ENCODE results near the gene CFDP1. TPM values are rescaled to one million over a fixed set of nuclear protein-coding genes. Genes with fewer than 3 reads are reported as not detected.
A peak's percentile ranks its signal among the peaks of the same experiment; 100 is the strongest.
"Not testable (repeated sequence)": the region's sequence is repeated elsewhere in the genome, so short reads cannot be mapped to it uniquely, and the experiment has no call there.

The CFDP1 gene
- total RNA-seq, 2 donors from 2014 or later = 29.1 to 49.5 TPM

- DNase-seq (ENCODE audit: low spot score) = peak; percentile 100
- no peaks in the 10 kb centered on the region for H3K27me3 Mint-ChIP-seq
- no peaks in the 10 kb centered on the region for H3K36me3 Mint-ChIP-seq
- peaks cover 33 to 43% of the 10 kb centered on the region in 2 donors for H3K4me1 Mint-ChIP-seq (ENCODE audit: low read depth in 2 of 2)
- peak within 1 kb of the TSS; percentile 84 for H3K4me3 Mint-ChIP-seq
- H3K27ac Mint-ChIP-seq = peak within 1 kb of the TSS; percentile 74 to 94
- no peaks in the 10 kb centered on the region for H3K9me3 Mint-ChIP-seq
- peak; percentile 97 to 98 for ATAC-seq
Measured at GRCh38 chr16:75464122-75464918, 31.0 kb upstream of the CFDP1 start, which contains the start of gene TMEM170A. TMEM170A (minus strand) TSS chr16:75464689; CDS start chr16:75464600, 89 bp downstream.

- not testable (repeated sequence) for DNase-seq (ENCODE audit: low spot score); H3K9me3 Mint-ChIP-seq; H3K27me3 Mint-ChIP-seq; H3K36me3 Mint-ChIP-seq
- peak overlapping the region; percentile 84 for H3K4me3 Mint-ChIP-seq
- ATAC-seq = peak in 1 of 2 donors; percentile 3
- peaks cover 35 to 43% of the 10 kb centered on the region in 2 donors for H3K4me1 Mint-ChIP-seq (ENCODE audit: low read depth in 2 of 2)
- H3K27ac Mint-ChIP-seq = peak overlapping the region; percentile 74 to 94
Measured at GRCh38 chr16:75463389-75464121, 30.3 kb upstream of the CFDP1 start.

GRCh38 chr16:75462806-75463205 is 29.5 kb upstream of the CFDP1 start:
- Mint-ChIP-seq H3K36me3 (no peaks in the 10 kb centered on the region), H3K4me3 (peak overlapping the region; percentile 84), H3K27me3 (no peaks in the 10 kb centered on the region), H3K27ac (peak overlapping the region; percentile 74 to 94), H3K4me1 (ENCODE audit: low read depth in 2 of 2) (peaks cover 39 to 43% of the 10 kb centered on the region in 2 donors), H3K9me3 (no peaks in the 10 kb centered on the region)
- ATAC-seq (peak; percentile 45 to 48), DNase-seq (ENCODE audit: low spot score) (no peak)

GRCh38 chr16:75461575-75461974 is 28.3 kb upstream of the CFDP1 start:
- peak overlapping the region; percentile 84 for H3K4me3 Mint-ChIP-seq
- peaks cover 43% of the 10 kb centered on the region in 2 donors for H3K4me1 Mint-ChIP-seq (ENCODE audit: low read depth in 2 of 2)
- H3K9me3 Mint-ChIP-seq = no peaks in the 10 kb centered on the region

GRCh38 chr16:75460446-75460845 is 27.1 kb upstream of the CFDP1 start:
- no peak for DNase-seq (ENCODE audit: low spot score)

More at GRCh38 chr16:75461575-75461974, 28.3 kb upstream of the CFDP1 start:
- Mint-ChIP-seq H3K36me3 (no peaks in the 10 kb centered on the region), H3K27ac (peak overlapping the region in 1 of 2 donors; percentile 74), H3K27me3 (no peaks in the 10 kb centered on the region)
- no peak for ATAC-seq
- no peak for DNase-seq (ENCODE audit: low spot score)

GRCh38 chr16:75459691-75460090 is 26.4 kb upstream of the CFDP1 start:
- peaks cover 39 to 41% of the 10 kb centered on the region in 2 donors for H3K4me1 Mint-ChIP-seq (ENCODE audit: low read depth in 2 of 2)
- H3K4me3 Mint-ChIP-seq = no peak overlapping the region
- H3K36me3 Mint-ChIP-seq = no peaks in the 10 kb centered on the region
- no peaks in the 10 kb centered on the region for H3K27me3 Mint-ChIP-seq
- peak overlapping the region in 1 of 2 donors; percentile 1 for H3K27ac Mint-ChIP-seq
- DNase-seq (ENCODE audit: low spot score) = no peak
- no peak for ATAC-seq
- H3K9me3 Mint-ChIP-seq = no peaks in the 10 kb centered on the region

More at GRCh38 chr16:75460446-75460845, 27.1 kb upstream of the CFDP1 start:
- no peak overlapping the region for H3K4me3 Mint-ChIP-seq
- no peaks in the 10 kb centered on the region for H3K27me3 Mint-ChIP-seq
- peak overlapping the region in 1 of 2 donors; percentile 1 for H3K27ac Mint-ChIP-seq
- no peaks in the 10 kb centered on the region for H3K9me3 Mint-ChIP-seq
- peaks cover 43% of the 10 kb centered on the region in 2 donors for H3K4me1 Mint-ChIP-seq (ENCODE audit: low read depth in 2 of 2)
- ATAC-seq = no peak
- H3K36me3 Mint-ChIP-seq = no peaks in the 10 kb centered on the region

GRCh38 chr16:75458439-75458838 is 25.1 kb upstream of the CFDP1 start:
- ATAC-seq (no peak), DNase-seq (ENCODE audit: low spot score) (no peak)
- Mint-ChIP-seq H3K9me3 (no peaks in the 10 kb centered on the region), H3K27me3 (no peaks in the 10 kb centered on the region), H3K4me1 (ENCODE audit: low read depth in 2 of 2) (peaks cover 40 to 43% of the 10 kb centered on the region in 2 donors), H3K36me3 (no peaks in the 10 kb centered on the region), H3K27ac (no peak overlapping the region), H3K4me3 (no peak overlapping the region)

GRCh38 chr16:75458029-75458428 is 24.7 kb upstream of the CFDP1 start:
- ATAC-seq = no peak
- Mint-ChIP-seq H3K27me3 (no peaks in the 10 kb centered on the region), H3K4me1 (ENCODE audit: low read depth in 2 of 2) (peaks cover 41 to 45% of the 10 kb centered on the region in 2 donors), H3K9me3 (no peaks in the 10 kb centered on the region), H3K27ac (no peak overlapping the region), H3K36me3 (no peaks in the 10 kb centered on the region), H3K4me3 (no peak overlapping the region)
- DNase-seq (ENCODE audit: low spot score) = no peak

- H3K9me3 Mint-ChIP-seq = no peaks in the 10 kb centered on the region
- H3K27ac Mint-ChIP-seq = no peak overlapping the region
- no peaks in the 10 kb centered on the region for H3K36me3 Mint-ChIP-seq
- H3K4me1 Mint-ChIP-seq (ENCODE audit: low read depth in 2 of 2) = peaks cover 41 to 45% of the 10 kb centered on the region in 2 donors
- no peak overlapping the region for H3K4me3 Mint-ChIP-seq
- DNase-seq (ENCODE audit: low spot score) = no peak
- no peaks in the 10 kb centered on the region for H3K27me3 Mint-ChIP-seq
- ATAC-seq = no peak
Measured at GRCh38 chr16:75457485-75458021, 24.2 kb upstream of the CFDP1 start.

GRCh38 chr16:75456971-75457370 is 23.7 kb upstream of the CFDP1 start:
- ATAC-seq = no peak
- Mint-ChIP-seq H3K36me3 (no peaks in the 10 kb centered on the region), H3K4me1 (ENCODE audit: low read depth in 2 of 2) (peaks cover 36 to 43% of the 10 kb centered on the region in 2 donors), H3K9me3 (no peaks in the 10 kb centered on the region), H3K4me3 (no peak overlapping the region), H3K27me3 (no peaks in the 10 kb centered on the region), H3K27ac (no peak overlapping the region)
- no peak for DNase-seq (ENCODE audit: low spot score)

GRCh38 chr16:75456486-75456885 is 23.2 kb upstream of the CFDP1 start:
- peaks cover 31 to 42% of the 10 kb centered on the region in 2 donors for H3K4me1 Mint-ChIP-seq (ENCODE audit: low read depth in 2 of 2)
- not testable (repeated sequence) for H3K9me3 Mint-ChIP-seq; H3K4me3 Mint-ChIP-seq; H3K27ac Mint-ChIP-seq; H3K36me3 Mint-ChIP-seq; DNase-seq (ENCODE audit: low spot score); ATAC-seq; H3K27me3 Mint-ChIP-seq

GRCh38 chr16:75455677-75456076 is 22.4 kb upstream of the CFDP1 start:
- ATAC-seq (no peak), DNase-seq (ENCODE audit: low spot score) (no peak)
- Mint-ChIP-seq H3K27ac (no peak overlapping the region), H3K9me3 (no peaks in the 10 kb centered on the region), H3K4me3 (no peak overlapping the region), H3K4me1 (ENCODE audit: low read depth in 2 of 2) (peaks cover 26 to 43% of the 10 kb centered on the region in 2 donors), H3K36me3 (no peaks in the 10 kb centered on the region), H3K27me3 (no peaks in the 10 kb centered on the region)

- peaks cover 15 to 24% of the 10 kb centered on the region in 2 donors for H3K4me1 Mint-ChIP-seq (ENCODE audit: low read depth in 2 of 2)
Measured at GRCh38 chr16:75452464-75453190, 19.3 kb upstream of the CFDP1 start.

More at GRCh38 chr16:75452464-75453190, 19.3 kb upstream of the CFDP1 start:
- Mint-ChIP-seq H3K36me3 (no peaks in the 10 kb centered on the region), H3K27ac (no peak overlapping the region), H3K27me3 (no peaks in the 10 kb centered on the region), H3K9me3 (no peaks in the 10 kb centered on the region), H3K4me3 (no peak overlapping the region)
- DNase-seq (ENCODE audit: low spot score) (no peak), ATAC-seq (no peak)
